ENCODE results near the gene TOX2. TPM values are rescaled to one million over a fixed set of nuclear protein-coding genes. Genes with fewer than 3 reads are reported as not detected.

Gene TOX2
- total RNA-seq, 1 experiment from 2014 or later = 8.4 TPM

Other genes starting within 250 kb of the TOX2 start
- 51.2 and 69.4 TPM in 2 replicates for gene MYBL2, start 247.7 kb upstream of the TOX2 start, total RNA-seq (2014; rRNA removed; shearing (Covaris generic))
- not detected in 2 replicates for gene GTSF1L, start 187.8 kb upstream of the TOX2 start, total RNA-seq (2014; rRNA removed; shearing (Covaris generic))

Data from M059J (cell line).